ENCODE results near the gene MEIS1.

- no peak for TF ChIP-seq POLR2A (IDR thresholded peaks at IDR 0.05)
- no peak for TF ChIP-seq CTCF (IDR thresholded peaks at IDR 0.05)
Measured at GRCh38 chr2:66555091-66555490, 120.2 kb downstream of the MEIS1 start.
